NCI-H2081 treated with DMSO at 0.1 percent for 48 hours (cell line): ENCODE measurements around the gene NEAT1.

Experiments
- DNase-seq: peaks from one replicate; lab custom pipeline; 2025; lab: John Stamatoyannopoulos, UW

The NEAT1 gene

DNA sequence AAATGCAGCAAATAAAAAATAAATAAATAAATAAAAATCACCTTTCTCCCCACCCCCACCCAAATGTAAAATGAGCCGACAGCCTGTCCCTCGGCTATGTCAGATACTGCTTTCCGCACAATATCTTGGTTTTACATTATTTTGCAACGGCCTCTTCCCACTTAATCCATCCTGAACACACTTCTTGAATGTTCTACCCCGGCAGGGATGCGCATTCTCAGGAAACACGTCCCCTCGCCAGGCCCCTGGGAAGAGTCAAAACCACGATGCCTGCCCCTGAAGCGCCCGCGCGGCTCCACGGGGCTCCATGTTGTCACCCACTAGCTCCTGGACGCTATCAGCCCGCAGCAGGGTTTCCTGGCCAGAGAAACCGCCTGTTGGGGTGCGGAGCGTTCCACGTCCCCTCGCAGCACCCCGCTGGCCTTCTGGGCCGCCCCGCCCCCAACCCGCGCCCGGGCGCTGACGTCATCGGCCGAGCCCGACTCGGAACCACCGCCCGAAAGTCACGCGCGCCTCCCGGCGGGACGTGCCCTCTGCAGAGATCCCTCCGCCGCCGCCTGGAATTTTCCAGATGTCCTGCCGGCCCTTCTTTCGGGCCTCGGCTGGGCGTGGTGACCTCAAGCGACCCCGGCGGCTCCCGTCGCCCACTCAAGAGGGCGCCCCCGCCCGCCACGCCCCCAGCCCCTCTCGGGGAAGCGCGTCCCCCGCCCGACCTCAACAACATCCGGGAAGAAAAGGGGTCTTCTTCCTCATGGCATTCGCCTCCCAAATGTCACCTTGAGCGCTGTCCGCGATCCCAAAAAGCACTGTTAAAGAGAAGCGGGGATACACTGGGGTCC, 585 bp upstream of the NEAT1 start:
- no peak for DNase-seq

DNA sequence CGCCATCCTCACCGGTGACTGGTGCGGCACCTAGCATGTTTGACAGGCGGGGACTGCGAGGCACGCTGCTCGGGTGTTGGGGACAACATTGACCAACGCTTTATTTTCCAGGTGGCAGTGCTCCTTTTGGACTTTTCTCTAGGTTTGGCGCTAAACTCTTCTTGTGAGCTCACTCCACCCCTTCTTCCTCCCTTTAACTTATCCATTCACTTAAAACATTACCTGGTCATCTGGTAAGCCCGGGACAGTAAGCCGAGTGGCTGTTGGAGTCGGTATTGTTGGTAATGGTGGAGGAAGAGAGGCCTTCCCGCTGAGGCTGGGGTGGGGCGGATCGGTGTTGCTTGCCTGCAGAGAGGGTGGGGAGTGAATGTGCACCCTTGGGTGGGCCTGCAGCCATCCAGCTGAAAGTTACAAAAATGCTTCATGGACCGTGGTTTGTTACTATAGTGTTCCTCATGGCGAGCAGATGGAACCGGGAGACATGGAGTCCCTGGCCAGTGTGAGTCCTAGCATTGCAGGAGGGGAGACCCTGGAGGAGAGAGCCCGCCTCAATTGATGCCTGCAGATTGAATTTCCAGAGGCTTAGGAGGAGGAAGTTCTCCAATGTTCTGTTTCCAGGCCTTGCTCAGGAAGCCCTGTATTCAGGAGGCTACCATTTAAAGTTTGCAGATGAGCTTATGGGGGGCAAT, 1.1 kb downstream of the NEAT1 start:
- DNase-seq: no peak

GRCh38 chr11:65424205-65425104, 1.9 kb downstream of the NEAT1 start:
- no peak for DNase-seq

DNA sequence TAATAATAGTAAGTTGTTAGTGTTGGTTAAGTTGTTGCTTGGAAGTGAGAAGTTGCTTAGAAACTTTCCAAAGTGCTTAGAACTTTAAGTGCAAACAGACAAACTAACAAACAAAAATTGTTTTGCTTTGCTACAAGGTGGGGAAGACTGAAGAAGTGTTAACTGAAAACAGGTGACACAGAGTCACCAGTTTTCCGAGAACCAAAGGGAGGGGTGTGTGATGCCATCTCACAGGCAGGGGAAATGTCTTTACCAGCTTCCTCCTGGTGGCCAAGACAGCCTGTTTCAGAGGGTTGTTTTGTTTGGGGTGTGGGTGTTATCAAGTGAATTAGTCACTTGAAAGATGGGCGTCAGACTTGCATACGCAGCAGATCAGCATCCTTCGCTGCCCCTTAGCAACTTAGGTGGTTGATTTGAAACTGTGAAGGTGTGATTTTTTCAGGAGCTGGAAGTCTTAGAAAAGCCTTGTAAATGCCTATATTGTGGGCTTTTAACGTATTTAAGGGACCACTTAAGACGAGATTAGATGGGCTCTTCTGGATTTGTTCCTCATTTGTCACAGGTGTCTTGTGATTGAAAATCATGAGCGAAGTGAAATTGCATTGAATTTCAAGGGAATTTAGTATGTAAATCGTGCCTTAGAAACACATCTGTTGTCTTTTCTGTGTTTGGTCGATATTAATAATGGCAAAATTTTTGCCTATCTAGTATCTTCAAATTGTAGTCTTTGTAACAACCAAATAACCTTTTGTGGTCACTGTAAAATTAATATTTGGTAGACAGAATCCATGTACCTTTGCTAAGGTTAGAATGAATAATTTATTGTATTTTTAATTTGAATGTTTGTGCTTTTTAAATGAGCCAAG, 2.7 kb downstream of the NEAT1 start:
- DNase-seq: no peak

DNA sequence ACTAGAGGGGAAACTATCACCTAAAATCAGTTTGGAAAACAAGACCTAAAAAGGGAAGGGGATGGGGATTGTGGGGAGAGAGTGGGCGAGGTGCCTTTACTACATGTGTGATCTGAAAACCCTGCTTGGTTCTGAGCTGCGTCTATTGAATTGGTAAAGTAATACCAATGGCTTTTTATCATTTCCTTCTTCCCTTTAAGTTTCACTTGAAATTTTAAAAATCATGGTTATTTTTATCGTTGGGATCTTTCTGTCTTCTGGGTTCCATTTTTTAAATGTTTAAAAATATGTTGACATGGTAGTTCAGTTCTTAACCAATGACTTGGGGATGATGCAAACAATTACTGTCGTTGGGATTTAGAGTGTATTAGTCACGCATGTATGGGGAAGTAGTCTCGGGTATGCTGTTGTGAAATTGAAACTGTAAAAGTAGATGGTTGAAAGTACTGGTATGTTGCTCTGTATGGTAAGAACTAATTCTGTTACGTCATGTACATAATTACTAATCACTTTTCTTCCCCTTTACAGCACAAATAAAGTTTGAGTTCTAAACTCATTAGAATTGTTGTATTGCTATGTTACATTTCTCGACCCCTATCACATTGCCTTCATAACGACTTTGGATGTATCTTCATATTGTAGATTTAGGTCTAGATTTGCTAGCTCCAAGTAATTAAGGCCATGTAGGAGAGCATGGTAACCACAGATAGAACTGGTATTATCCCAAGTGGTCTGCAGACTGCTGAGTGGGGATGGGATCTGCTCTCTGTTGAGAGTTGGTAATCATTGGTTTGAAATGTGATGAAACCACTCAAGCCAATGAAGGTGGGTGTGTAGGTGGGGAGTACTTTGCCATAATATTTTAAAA, 3.6 kb downstream of the NEAT1 start:
- no peak for DNase-seq

- DNase-seq: no peak
Measured at GRCh38 chr11:65426839-65427690, 4.5 kb downstream of the NEAT1 start.

DNA sequence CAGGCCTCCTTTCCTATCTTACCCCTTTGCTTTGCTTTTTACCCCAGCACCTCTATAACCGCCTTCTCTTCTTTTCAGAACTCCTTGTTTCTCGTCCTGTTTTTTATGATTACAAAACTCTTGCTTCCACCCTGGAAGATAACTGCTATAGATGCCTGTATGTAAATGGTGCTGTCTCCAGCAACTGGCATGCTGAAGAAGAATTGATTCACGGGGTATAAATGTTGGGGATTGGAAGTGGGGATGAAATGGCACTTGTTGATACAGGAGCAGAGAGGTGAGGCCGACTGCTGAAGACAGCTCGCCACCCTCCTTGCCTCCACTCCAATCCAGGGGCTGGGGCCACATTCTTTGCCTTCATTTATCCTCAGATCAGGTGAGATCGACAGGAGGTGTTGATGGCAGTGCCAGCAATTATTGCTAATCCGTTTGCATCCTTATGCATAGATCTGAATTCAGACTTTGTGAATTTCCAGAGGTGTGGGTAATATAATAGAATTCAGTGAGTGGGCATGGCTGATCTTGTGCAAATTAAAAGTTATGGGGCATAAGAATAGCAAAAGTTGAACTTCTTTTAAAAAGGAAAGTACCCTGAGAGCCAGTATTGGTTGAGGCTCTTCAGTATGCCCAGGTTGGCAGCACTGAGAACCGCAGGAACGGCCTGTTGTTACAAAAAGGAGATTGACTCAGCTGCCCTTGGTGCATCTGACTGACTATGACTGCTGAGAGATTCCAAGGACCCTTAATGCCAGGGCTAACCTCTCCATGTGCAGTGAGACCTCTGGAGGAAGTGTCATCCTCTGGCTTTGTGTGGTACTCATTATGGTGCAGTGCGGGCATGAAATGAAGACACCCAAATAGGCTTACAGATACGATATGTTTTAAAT, 5.3 kb downstream of the NEAT1 start:
- DNase-seq: no peak

GRCh38 chr11:65428578-65429067, 6.0 kb downstream of the NEAT1 start:
- DNase-seq: no peak

GRCh38 chr11:65429068-65429681, 6.6 kb downstream of the NEAT1 start:
- DNase-seq: no peak

GRCh38 chr11:65429724-65430405, 7.3 kb downstream of the NEAT1 start:
- no peak for DNase-seq

GRCh38 chr11:65430406-65431217, 8.0 kb downstream of the NEAT1 start:
- no peak for DNase-seq

DNA sequence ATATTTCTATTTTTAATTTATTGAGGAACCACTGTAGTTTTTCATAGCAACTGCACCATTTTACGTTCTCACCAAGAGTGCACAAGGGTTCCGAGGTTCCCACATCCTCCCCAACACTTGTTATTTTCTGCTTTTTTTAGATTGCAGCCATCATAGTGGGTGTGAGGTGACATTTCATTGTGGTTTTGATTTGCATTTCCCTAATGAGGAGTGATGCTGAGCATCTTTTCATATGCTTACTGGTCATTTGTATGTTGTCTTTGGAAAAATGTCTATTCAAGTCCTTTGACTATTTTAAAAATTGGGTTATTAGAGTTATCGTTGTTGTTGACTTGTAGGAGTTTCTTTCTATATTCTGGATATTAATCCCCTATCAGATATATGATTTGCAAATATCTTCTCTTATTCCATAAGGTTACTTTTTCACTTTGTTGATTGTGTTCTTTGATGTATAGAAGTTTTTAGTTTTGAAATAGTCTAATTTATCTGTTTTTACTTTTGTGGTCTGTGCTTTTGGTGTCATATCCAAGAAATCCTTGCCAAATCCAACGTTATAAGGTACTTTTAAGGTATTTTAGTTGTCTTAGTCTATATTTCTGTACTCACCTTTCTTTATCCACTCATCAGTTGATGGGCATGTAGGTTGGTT, 9.0 kb downstream of the NEAT1 start:
- DNase-seq: no peak

DNA sequence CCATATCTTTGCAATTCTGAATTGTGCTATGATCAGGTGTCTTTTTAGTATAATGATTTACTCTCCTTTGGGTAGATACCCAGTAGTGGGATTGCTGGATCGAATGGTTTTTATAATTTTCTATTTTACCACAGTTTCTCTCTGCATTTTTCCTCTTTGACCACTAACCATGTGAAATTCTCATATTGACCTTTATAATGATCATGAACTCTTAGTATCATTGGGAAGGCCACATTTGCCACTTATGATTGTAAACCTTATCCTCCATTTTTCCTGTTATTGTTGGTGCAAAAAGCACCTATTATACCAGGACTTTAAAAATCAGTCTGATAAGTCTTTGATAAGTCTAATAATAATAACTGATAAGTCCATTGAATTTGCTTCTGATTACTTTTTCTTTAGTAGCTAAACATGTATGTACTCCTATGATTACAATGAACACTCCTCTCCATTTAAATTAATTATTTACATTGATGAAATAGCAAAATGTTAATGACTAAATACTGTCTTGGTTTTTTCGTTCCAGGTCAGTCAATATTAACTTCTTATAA, 9.6 kb downstream of the NEAT1 start:
- no peak for DNase-seq

- no peak for DNase-seq
Measured at GRCh38 chr11:65432686-65433582, 10.3 kb downstream of the NEAT1 start.

DNA sequence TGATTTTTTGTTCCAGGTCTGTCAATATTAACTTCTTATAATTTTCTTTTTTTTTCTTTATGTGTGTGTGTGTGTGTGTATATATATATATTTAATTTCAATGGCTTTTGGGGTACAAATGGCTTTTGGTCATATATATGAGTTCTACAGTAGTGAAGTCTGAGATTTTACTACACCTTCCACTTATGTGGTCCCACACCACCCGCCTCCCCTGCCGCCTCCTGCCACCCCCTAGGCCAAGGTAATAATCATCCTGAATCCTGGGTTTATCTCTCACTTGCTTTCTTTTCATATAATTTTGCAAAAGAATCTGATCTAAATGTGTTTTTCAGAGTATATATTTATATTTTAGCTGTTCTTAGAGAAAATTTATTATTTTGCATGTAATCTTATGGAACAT, 11.1 kb downstream of the NEAT1 start:
- no peak for DNase-seq
